HG03342 (cell line): ENCODE measurements around the gene LRRC51.

Source experiments
- ATAC-seq: cut with Tn5 transposase; IDR thresholded peaks from one replicate; pipeline ENCODE4 v1.9.1; 2021; ENCODE audit warnings: mild to moderate bottlenecking, moderate library complexity; ENCODE audit not compliant: unreplicated experiment

Gene LRRC51

DNA sequence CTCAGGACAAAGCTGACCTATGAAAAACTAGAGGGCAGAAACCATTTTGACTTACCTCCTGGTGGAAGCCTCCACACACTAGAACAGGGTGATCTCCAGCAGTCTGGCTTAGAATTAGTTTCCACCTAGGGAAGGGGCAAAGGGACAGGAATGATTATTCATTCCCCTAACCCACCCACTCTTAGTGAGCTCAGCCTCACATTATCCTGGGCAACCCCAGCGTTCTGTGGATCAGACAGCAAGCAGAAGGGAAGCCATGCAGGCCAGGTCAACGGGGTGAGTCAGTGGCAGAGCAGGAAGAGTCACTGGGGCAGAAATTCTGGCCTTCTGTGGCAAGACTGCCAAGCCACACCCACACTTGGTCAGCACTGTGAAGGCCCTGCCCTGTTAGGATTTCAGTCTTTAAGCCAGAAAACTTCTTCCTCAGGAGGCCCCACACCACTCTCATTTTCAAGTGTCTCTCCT is 10.8 kb upstream of the LRRC51 start:
- no peak for ATAC-seq

DNA sequence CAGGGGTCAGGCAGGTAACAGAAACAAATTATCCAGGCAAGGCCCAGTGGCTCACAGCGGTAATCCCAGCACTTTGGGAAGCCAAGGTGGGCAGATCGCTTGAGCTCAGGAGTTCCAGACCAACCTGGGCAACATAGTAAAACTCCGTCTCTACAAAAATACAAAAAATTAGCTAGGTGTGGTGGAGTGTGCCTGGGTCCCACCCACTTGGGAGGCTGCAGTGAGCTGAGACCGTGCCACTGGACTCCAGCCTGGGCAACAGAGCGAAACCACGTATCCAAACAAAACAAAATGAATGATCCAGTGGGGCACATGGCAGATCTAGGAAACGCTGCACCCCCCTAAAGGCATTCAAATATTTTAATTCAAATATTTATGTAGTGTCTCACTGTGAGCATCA is 10.2 kb upstream of the LRRC51 start:
- no peak for ATAC-seq

DNA sequence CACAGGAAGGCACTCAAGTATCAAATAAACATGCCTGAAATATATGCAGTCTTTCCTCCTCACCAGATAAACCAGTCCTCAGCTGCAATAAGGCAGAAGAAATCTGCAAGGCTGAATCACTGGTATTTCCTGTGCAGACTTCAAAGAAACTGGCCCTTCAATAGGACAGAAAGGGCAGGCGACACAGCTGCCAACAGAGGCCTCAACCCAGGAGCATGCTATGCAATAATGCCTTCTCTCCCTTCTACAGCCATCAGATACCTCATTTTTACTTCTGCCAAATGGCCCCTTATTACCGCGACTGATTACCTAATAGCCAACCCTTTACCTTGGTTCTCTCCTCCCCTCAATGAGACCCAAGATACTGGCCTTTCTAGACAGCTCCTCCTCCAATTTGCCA is 8.3 kb upstream of the LRRC51 start:
- ATAC-seq = no peak

DNA sequence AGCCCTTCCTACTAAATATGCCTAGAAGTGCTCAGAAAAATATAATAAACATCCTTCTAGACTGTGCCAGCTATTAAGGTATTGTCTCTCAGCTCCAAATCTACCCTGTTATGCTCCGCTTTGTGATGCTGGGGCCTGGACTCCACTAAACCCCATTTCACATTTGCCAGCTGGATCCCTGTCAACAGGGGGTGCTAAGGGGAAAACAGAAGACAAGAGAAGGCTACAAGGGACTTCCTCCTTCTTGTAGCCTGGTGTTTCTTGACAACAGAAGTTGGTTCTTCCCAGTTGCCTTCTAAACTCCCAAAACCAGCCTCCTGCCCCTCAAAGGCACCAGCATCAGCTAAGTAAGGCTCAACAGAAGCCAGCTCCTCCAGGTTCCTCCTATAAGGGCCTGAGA is 5.5 kb upstream of the LRRC51 start:
- ATAC-seq = no peak

DNA sequence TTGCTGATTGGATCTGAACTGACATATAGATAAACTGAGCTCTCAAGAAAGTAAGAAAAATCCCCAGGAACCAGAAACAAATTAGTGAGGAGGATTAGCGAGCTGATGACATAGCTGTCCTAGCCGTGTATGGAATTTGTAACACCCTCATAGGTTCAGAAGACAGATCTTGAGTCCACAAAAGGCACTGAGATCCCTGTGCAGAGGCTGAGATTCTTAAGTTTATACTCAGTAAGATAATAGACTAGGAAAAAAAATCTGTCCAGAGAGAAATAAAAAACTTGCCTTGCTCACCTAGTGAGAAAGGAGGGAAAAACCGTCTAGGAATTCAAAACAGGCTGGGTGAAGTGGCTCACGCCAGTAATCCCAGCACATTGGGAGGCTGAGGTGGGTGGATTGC is 4.9 kb upstream of the LRRC51 start:
- ATAC-seq = no peak

DNA sequence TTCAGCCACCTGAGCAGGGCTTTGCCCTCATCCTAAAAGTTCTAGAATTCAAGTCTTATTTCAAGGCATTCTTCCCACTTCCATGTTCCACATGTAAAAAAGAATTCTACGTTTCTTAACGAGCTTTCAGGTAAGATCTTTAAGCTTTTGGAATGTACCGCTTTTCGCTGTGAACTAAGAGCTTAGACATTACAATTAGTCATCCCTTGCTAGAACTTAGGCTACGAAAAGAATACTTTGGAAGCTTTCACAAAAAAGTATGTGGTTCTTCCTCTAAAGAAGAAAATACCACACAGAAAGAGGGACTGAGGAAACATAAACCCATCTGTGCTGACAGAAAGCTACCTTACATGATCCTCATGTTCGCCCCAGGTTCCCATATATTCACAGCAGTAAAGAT is 2.2 kb upstream of the LRRC51 start:
- ATAC-seq = no peak

DNA sequence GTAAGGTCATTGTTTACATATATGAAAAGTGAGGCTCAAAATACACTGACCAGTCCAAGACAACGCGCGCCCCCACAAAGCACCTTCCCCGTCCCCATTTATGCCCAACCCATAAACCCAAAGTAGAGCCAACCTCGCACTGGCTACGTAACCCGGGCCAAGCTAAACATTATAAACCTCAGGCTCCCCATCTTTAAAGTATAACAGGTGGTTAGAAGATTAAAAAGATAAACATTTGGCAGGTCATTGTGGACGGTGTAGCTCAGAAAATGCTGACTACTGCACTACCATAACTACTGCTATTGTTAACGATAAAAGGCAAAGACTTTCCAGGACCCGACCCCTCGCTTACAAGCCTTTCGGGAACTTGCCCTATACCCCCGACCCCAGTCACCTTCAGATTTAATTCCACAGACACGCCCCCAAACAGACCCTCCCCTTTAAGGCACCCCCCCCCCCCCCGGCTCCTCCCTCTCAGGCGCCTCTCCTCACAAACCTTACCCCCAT is 778 bp upstream of the LRRC51 start:
- no peak for ATAC-seq

DNA sequence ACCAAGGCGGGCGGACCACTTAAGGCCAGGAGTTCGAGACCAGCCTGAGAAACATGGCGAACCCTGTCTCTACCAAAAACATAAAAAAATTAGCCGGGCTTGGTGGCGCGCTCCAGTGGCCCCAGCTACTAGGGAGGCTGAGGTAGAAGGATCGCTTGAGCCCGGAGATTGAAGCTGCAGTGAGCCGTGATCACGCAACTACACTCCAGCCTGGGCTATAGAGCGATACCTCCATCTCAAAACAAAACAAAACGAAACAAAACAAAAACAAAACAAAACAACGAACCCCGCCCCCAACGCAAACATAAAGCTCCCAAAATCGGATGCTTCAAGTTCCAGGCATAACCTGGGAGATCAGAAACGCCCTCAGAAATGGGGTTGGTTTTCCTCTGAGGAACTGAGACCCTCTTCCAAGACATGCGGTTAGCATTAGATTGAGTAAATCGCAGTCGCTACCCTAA is 564 bp downstream of the LRRC51 start:
- no peak for ATAC-seq

DNA sequence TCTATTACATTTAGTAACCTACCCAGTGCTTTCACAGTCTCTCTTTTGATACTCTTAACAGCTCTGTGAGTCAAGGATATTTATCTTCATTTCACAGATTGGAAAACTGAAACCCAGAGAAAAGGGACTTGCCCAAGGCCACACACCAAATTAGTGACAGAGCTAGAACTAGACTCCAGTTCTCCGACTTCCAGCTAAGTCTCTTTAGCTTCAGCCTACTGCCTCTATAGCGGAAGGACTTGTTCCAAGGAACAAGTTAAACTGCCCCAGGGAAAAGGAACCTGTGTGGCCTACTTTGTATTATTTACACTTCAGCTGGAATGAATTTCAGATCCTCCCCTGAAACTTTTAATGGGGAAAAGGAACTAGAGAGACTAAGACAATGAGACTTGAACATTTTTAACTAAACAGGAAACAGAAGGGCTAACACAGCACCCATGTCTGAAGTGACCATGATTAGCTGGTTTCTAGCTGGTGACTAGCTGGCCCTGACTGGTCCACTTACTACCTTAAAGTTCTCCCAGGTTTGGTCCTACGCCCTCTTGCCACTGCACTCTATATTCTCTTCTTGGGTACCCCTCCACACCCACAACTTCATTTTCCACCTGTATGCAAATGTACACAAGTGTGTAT is 1.3 kb downstream of the LRRC51 start:
- ATAC-seq = no peak

DNA sequence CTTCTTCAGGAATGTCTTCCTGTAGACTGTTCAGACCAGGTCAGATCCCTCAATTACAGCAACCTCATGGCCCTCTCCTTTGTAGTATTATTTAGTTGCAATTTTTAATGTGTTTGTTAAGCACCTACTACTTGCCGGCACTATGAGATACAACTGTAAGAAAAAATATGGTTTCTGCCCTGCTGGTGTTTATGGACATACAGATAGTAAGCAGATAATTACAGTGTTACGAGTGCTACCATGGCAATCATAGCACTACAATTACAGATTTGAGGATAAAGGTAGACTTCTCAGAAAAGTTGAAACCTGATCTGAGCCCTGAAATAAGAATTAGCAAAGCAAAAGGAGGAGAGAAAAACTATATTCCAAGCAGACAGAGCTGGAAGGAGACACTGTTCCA is 2.8 kb downstream of the LRRC51 start:
- ATAC-seq = no peak

DNA sequence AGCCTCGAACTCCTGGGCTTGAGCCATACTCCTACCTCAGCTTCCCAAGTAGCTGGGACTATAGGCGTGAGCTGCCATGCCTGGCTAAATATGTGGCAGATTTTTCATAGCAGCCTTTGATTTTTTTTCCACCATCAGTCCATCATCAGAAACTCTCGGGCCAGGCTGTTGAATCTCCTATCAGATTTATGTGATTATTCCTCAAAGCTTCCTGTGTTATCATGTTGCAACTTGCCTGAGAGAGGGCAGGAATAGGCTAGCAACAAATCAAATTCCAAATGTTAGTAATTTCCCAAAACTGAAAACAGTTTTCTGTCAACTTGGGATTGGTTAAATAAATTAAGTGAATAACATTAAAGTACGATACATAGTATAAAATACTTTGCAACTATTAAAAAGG is 3.4 kb downstream of the LRRC51 start:
- no peak for ATAC-seq

DNA sequence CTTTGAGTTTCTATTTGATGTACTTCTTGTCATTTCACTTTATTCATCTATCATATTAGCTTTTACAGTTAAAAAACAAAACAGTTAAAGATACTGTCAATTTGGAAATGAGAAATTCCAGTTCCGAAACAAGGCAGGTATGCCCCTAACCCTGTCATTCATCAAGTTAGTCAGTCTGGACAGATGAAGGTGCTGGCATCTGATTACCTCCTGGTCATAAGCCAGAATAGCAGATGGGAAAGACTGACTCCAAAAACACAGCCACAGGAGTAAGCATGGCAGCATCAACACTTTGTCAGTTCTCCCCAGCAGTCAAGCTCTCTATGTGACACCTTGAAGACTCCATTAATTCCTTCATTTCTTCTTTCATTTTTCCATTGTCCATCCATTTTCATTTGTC is 4.3 kb downstream of the LRRC51 start:
- ATAC-seq = no peak

DNA sequence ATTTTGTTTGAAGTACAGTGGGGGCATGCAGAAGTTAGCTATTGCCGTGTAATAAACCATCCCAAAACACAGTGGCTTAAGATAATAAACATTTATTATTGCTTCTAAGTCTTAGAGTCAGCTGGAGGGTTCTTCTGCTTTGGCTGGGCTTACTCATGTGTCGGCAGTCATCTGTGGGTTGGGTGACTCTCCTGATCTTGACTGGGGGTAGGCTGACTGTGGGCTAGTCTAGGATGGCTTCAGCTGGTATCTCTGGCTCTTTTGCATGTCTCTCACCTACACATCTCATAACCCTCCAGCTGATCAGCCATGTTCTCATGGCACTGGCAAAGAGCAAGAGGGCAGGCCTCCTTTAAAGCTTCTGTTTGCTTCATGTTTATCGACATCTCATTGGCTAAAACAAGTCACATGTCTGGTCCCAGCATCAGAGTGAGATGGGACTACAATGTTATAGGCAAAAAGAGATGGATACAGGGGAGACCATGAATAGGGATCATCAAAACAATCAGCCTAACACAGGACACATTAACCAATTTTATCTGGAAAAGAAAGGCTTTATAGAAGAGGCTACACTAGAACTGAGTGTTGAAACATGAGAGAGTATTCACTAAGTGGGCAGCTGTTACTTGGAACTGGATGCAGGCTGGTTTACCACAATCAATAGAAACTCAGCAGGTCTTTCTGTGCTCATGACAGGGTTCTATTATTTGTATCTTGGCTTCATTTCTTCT is 5.1 kb downstream of the LRRC51 start:
- ATAC-seq = no peak

DNA sequence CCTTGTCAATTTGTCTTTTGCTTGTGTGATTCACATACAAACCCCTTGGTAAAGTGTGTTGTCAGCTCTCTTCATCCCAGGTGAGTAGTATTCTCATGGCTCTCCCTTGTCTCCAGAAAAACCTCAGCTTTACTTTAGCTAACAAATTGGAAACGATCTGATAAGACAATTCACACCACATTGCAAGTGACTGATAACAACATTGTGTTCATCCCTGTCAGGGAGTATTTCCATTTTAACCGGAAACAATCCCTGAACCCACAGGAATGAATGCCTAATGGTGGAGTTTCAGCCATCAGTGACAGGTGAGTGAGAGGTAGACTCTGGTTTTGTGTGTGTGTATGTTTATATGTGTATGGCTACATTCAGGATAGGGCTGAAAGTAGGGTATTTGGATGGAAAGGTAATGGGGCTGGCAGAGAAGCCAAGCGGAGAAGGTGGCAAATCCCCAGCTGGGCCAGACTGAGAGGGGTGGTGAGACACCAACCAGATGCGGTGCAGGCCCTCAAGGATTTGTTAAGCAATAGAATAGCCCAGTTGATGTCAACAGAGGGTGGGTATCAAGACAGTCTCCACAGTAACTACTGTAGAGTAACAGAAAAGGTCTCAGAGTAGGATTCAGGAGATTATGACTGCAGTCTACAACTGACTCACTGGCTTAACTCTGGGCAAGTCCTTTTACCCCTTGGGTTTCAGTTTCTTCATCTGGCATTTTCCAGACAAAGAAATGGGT is 7.6 kb downstream of the LRRC51 start:
- ATAC-seq = no peak

DNA sequence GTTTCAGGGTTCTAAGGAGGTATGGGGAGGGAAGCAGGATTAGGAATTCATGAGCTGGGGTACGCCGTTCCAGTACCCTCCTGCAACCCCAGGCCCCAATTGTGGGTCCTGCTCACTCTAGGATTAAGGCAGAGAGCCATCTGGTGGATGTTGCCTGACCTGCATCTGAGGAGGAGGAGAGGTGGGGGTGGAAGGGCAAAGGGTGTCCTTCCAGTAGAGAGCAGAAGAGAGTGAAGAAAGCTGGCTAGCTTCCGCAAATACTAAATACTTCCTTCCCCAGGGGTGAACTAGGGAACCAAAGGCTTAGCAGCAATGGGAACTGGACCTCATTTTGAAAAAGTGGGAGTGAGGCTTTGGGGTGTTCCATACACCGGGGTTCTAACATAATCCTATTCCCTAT is 10.6 kb downstream of the LRRC51 start:
- peak; percentile 69 for ATAC-seq

DNA sequence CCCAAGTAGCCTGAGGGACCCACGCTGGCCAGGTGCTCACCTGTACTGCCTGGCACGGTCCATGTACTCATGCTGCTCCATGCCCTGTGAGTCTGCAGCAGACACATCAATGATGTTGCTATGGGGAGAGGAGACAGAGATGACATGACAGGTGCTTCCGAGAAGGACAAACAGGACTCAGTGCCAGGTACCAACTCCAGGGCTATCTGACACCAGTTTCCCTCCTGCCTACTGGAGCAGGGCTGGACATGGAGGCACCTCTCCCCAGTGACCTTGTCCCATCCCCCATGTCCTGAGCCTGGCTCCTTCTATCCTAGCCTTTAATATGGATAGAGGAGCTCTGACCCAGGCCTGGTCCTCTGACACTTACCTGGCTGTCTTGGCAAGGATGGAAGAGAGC is 18.1 kb downstream of the LRRC51 start:
- no peak for ATAC-seq

DNA sequence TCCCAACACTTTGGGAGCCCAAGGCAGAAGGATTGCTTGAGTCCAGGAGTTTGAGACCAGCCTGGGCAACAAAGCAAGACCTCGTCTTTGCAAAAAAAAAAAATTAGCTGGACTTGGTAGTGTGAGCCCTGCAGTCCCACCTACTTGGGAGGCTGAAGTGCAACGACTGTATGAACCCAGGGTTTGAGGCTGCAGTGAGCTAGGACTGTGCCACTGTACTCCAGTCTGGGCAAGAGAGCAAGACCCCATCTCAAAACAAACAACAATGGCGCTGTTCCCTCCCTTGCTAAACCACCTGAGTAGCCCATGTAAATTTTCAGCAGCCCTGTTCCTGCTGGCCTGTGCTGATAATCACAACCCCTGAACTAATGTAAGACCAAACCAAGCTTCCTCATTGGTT is 19.4 kb downstream of the LRRC51 start:
- no peak for ATAC-seq

DNA sequence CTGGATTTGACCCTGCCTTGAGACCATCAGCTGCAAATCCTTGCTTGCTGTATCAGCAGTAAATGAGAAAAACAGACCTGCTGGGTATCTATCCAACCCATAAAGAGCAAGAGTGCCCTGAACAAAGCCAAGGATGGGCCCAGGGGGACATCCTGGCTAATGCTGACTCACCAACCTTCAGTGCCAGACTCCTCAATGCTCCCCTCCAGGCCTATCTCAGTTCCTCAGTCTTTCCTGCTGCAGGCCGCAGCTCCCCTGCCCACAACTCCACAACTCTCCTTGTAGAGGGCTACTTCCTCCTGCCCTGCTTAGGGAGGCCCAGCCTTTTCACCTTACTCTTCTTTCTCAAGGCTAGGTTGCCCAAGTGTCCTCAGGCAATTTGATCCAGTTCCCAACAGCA is 19.8 kb downstream of the LRRC51 start:
- ATAC-seq = no peak

DNA sequence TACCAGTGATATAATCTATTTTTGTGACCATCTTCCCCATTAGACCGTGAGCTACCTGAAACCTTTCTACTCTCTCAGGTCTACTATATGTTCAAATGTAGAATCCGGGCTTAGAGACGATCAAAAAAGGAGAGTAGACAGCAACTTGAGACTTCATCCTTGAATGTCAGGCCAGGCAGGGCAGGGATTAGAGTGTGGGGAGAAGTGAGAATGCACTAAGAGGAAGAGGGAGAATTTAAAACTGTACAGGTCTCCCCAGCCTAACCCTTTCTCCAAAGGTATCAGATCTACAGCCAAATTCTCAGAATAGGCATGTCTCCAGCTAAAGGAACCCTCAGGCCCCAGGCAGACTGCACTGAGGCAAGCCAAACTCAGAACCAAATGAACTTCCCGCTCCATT is 21.5 kb downstream of the LRRC51 start:
- no peak for ATAC-seq

DNA sequence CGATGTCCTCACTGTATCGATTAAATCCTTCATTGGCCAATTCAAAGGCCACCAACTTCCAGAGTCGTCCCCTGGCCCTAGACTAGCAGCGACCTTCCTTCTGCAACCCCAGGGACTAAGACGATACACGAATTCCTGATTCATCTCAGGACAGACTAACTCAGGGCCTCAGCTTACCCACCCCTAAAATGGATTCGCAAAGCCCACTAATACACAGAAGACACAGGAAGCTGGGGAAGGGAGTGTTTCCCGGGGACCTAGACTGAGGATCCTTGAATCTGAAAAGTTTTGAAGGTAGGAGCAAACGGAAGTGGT is 21.9 kb downstream of the LRRC51 start:
- ATAC-seq = no peak

DNA sequence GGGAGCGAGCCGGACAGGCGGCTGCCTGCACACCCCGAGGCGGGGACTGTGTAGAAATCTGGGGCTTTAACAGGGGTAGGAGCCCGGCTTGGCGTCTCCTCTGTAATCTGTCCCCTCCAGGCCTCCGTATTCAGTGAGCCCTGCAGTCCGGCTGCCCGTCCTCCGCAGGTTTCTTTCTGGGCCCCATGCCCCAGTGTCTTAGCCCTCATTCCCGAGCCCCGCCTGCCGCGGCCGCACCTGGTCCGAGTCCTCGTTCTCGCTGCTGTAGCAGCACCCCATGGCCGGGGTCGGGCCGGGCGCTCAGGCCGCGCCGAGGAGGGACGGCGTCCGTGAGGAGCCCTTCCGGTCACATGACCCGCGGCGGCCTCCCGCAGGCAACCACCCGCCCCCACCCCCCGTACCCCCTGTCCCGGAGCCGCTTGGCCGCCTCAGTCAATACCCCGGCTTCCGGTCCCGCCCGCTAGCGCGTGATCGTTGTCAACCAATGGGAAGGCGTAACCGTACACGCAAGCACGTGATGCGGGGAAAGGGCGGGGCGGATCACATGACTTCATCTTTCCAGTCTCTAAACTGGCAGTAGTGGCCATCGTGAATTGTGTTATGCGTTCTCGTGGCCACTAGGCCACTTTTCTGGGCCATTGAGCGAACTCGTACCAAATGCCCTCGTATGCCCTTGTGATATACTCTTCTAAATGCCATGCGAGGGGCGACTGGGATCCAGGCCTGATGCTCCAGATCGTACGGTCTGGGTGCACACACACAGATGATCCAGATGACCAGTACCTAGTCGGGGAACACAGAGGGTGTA is 22.5 kb downstream of the LRRC51 start, which contains the start of gene LAMTOR1:
LAMTOR1 (minus strand) TSS at position 352 of the 808 bp plus-strand sequence; CDS start at position 279, 73 bp downstream.
- peak; percentile 85 for ATAC-seq
